AG20443 (cell line): ENCODE data around the gene TTPAL.

Experiments used
- DNase-seq: peaks from one replicate; pipeline ENCODE4 v3.0.0; 2012; ENCODE audit warnings: low spot score, mixed read lengths

The TTPAL gene

GRCh38 chr20:44497761-44498160 is 22.1 kb downstream of the TTPAL start:
- DNase-seq = no peak

- no peak for DNase-seq
Observed at GRCh38 chr20:44500221-44500620, 24.5 kb downstream of the TTPAL start.

GRCh38 chr20:44501448-44501847 is 25.8 kb downstream of the TTPAL start:
- DNase-seq = peak; percentile 55

- no peak for DNase-seq
Observed at GRCh38 chr20:44502968-44503367, 27.3 kb downstream of the TTPAL start.

- DNase-seq = no peak
Observed at GRCh38 chr20:44504402-44505307, 29.0 kb downstream of the TTPAL start.

GRCh38 chr20:44509762-44510161 is 34.1 kb downstream of the TTPAL start:
- DNase-seq = no peak

GRCh38 chr20:44513871-44514270 is 38.2 kb downstream of the TTPAL start:
- no peak for DNase-seq

- DNase-seq = no peak
Observed at GRCh38 chr20:44516491-44516890, 40.8 kb downstream of the TTPAL start.

- DNase-seq = no peak
Observed at GRCh38 chr20:44517454-44517853, 41.8 kb downstream of the TTPAL start.

- no peak for DNase-seq
Observed at GRCh38 chr20:44518248-44518647, 42.6 kb downstream of the TTPAL start.

GRCh38 chr20:44520881-44521280 is 45.2 kb downstream of the TTPAL start:
- no peak for DNase-seq

- peak; percentile 98 for DNase-seq
Observed at GRCh38 chr20:44521484-44522481, 46.1 kb downstream of the TTPAL start, which contains the start of gene SERINC3. SERINC3 (minus strand) TSS chr20:44522070; CDS start chr20:44521951, 119 bp downstream.

GRCh38 chr20:44522841-44523240 is 47.2 kb downstream of the TTPAL start:
- no peak for DNase-seq

GRCh38 chr20:44523746-44524145 is 48.1 kb downstream of the TTPAL start:
- DNase-seq = no peak

- DNase-seq = no peak
Observed at GRCh38 chr20:44526129-44526528, 50.5 kb downstream of the TTPAL start.

- no peak for DNase-seq
Observed at GRCh38 chr20:44527716-44528199, 52.1 kb downstream of the TTPAL start.

GRCh38 chr20:44528309-44528708 is 52.6 kb downstream of the TTPAL start:
- DNase-seq = no peak

GRCh38 chr20:44532259-44532980 is 56.7 kb downstream of the TTPAL start:
- no peak for DNase-seq

GRCh38 chr20:44532981-44533331 is 57.3 kb downstream of the TTPAL start:
- DNase-seq = no peak

GRCh38 chr20:44533928-44534327 is 58.3 kb downstream of the TTPAL start:
- no peak for DNase-seq

- DNase-seq = no peak
Observed at GRCh38 chr20:44536175-44536574, 60.5 kb downstream of the TTPAL start.

- no peak for DNase-seq
Observed at GRCh38 chr20:44537993-44538392, 62.3 kb downstream of the TTPAL start.
